Muscle of leg (tissue), 11 donors: Measurements from ENCODE around the gene FYB1. TPM values are rescaled to one million over a fixed set of nuclear protein-coding genes. Genes with fewer than 3 reads are reported as not detected.

Experiments
- DNase-seq: peaks from one replicate; pipeline ENCODE4 v3.0.0; 2013
- H3K27ac ChIP-seq: one replicate; pipeline ENCODE4 v1.5.1; 2013; ENCODE audit warnings: mild to moderate bottlenecking, low read length, control low read depth
- H3K27me3 ChIP-seq: one replicate; pipeline ENCODE4 v1.6.1; 2013; ENCODE audit warnings: low read length; ENCODE audit not compliant: control insufficient read depth, insufficient read depth
- H3K36me3 ChIP-seq: one replicate; pipeline ENCODE4 v1.6.1; 2013; ENCODE audit warnings: low read length; ENCODE audit not compliant: control insufficient read depth, insufficient read depth
- H3K4me1 ChIP-seq: one replicate; pipeline ENCODE4 v1.6.1; 2013; ENCODE audit warnings: low read length; ENCODE audit not compliant: control insufficient read depth, insufficient read depth
- H3K4me3 ChIP-seq: one replicate; pipeline ENCODE4 v1.5.1; 2013; ENCODE audit warnings: low read length, control low read depth
- H3K9me3 ChIP-seq: replicated peaks from 2 replicates; pipeline ENCODE4 v1.6.1; 2013; ENCODE audit warnings: low read depth, low read length; ENCODE audit not compliant: control insufficient read depth
- WGBS: methylation state at CpG from one replicate; pipeline ENCODE4 v1.1.5; 2013; ENCODE audit warnings: missing lambda C conversion rate; ENCODE audit not compliant: insufficient coverage; 5-methylcytosine and 5-hydroxymethylcytosine counted together
- polyA plus RNA-seq, 8 donors: library from polyadenylated mRNA; unstranded; fragments of 120-200 nt; gene quantifications; one replicate each; pipeline versions ENCODE4 v1.2.1 to v1.2.3, GENCODE V29; 2013; ENCODE audit warnings: inconsistent platforms in 1 of 8, low replicate concordance in 1 of 8; ENCODE audit not compliant: insufficient read length in 8 of 8, insufficient read depth in 1 of 8
- total RNA-seq: library from RNA; stranded (reverse); fragments of 120-200 nt; gene quantifications from one replicate; pipeline ENCODE4 v1.2.4, GENCODE V29; 2013

The FYB1 gene
- total and polyA plus RNA-seq, 9 donors = 1.4 to 3.0 (median 1.9) TPM

DNA sequence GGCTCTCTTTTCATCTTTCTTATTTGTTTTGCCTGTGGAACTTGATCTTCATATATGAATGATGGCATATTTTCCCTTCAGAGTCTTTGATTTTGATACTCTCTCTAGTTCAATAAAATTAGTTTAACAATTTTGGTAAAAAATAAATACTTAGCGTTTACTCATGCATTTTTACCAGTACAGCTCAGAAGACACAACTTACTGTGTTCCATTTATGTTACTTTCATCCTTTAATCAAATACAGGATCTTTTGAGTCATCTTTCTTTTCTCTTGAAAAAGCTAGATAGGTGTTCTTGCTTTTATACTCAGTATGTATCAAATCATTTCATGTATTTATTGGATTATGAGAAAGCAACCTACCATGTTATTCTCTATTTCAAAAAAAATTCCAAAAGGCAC, 98.0 kb downstream of the FYB1 start:
- no peak for DNase-seq
- no peak overlapping the region for H3K27ac ChIP-seq
- H3K4me1 ChIP-seq = no peaks in the 10 kb centered on the region
- no peak overlapping the region for H3K4me3 ChIP-seq
- WGBS = no CpG with 5 or more reads among the region's 1 CpG
- H3K36me3 ChIP-seq = no peaks in the 10 kb centered on the region
- no peaks in the 10 kb centered on the region for H3K27me3 ChIP-seq
- no peaks in the 10 kb centered on the region for H3K9me3 ChIP-seq

DNA sequence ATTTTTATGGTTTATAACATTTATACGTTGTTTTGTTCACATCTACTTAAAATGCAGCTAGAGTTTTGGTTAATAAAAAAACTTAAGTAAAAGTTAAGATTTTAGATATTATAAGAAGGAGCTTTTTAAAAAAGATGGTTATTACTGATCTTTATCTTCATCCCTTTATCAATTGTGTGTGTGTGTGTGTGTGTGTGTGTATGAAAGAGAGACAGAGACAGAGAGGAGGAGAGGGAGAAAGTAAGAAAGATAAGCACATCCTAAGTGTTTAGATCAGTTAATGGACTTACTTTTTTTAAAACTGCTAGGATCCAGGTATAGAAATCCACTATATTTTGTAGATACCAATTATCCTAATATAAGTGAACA, 99.3 kb downstream of the FYB1 start:
- Histone ChIP-seq H3K27ac (no peak overlapping the region), H3K4me3 (no peak overlapping the region), H3K27me3 (no peaks in the 10 kb centered on the region), H3K9me3 (no peaks in the 10 kb centered on the region), H3K36me3 (no peaks in the 10 kb centered on the region), H3K4me1 (no peaks in the 10 kb centered on the region)
- WGBS = no CpG with 5 or more reads among the region's 1 CpG
- no peak for DNase-seq

DNA sequence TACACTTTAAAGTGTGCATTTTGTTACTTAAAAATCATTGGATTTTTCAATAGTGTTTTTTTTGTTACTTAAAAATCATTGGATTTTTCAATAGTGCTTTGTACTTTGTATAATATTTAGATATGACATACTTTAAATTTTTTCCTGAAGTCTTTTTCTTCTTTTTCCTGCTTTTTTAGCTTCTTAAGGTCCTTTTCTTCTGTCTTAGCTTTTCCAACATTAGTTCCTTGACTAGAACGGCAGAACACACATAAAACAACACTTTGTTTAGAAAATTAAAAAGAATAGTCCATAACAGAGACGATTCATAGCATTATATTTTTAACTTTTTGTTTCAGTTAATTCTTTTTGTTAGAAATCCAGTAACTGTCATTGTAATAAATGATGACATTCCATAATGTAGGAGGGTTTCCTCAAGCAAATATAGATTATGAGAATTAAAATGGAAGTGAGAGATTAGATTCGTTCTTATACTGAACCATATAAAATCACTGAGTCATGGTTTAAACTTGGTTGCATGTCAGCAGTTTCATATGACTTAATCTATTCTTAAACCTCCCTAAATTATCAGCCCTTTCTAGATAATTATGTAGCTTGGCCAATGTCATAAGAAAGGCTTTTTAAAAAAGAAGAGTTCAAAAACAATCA, 99.8 kb downstream of the FYB1 start:
- DNase-seq = no peak
- no peaks in the 10 kb centered on the region for H3K27me3 ChIP-seq
- no peak overlapping the region for H3K27ac ChIP-seq
- H3K4me1 ChIP-seq = no peaks in the 10 kb centered on the region
- H3K4me3 ChIP-seq = no peak overlapping the region
- WGBS = no CpG with 5 or more reads among the region's 3 CpGs
- H3K36me3 ChIP-seq = no peaks in the 10 kb centered on the region
- H3K9me3 ChIP-seq = no peaks in the 10 kb centered on the region

DNA sequence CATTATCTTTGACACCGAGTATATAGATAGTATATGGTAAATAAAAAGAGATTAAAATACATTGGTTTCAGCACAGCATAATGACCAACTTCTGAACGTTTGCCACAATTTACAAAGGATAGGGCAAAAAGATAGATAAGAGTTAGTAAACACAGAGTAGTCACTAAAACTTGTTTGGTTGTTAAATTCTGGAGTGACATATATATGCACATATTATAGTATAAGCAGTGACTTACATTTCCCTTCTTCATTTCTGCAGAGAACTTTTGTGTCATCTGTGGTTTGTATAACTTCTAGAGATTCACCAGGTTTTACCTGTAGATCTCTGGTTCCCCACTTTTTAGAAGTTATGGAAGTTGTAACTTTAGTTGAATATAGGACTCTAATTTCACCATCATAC, 100.7 kb downstream of the FYB1 start:
- WGBS = no CpG with 5 or more reads among the region's 2 CpGs
- Histone ChIP-seq H3K4me3 (no peak overlapping the region), H3K9me3 (no peaks in the 10 kb centered on the region), H3K4me1 (no peaks in the 10 kb centered on the region), H3K36me3 (no peaks in the 10 kb centered on the region), H3K27ac (no peak overlapping the region), H3K27me3 (no peaks in the 10 kb centered on the region)
- no peak for DNase-seq

DNA sequence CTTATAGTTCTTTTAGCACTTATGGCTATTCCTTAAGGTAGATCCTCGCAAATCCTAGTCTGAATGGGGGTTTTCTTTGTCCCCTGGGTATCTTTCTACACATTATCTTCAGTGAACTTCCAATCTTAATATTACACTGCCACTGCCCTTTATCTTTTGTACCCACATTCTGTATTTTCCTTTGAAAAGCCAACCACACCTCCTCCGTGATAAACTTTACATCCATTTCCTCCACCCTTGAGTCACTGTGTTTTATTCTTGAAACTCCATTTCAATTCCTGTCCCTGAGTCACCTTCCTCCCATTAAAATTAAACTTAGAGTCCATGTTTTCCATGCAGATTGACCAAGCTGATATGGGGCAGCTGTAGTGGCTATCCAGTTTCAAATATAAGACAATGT, 102.0 kb downstream of the FYB1 start:
- Histone ChIP-seq H3K4me1 (no peaks in the 10 kb centered on the region), H3K9me3 (no peaks in the 10 kb centered on the region), H3K27me3 (no peaks in the 10 kb centered on the region), H3K36me3 (no peaks in the 10 kb centered on the region), H3K4me3 (no peak overlapping the region), H3K27ac (no peak overlapping the region)
- no peak for DNase-seq
- WGBS = 58% methylated on average over 1 of the region's 2 CpGs

DNA sequence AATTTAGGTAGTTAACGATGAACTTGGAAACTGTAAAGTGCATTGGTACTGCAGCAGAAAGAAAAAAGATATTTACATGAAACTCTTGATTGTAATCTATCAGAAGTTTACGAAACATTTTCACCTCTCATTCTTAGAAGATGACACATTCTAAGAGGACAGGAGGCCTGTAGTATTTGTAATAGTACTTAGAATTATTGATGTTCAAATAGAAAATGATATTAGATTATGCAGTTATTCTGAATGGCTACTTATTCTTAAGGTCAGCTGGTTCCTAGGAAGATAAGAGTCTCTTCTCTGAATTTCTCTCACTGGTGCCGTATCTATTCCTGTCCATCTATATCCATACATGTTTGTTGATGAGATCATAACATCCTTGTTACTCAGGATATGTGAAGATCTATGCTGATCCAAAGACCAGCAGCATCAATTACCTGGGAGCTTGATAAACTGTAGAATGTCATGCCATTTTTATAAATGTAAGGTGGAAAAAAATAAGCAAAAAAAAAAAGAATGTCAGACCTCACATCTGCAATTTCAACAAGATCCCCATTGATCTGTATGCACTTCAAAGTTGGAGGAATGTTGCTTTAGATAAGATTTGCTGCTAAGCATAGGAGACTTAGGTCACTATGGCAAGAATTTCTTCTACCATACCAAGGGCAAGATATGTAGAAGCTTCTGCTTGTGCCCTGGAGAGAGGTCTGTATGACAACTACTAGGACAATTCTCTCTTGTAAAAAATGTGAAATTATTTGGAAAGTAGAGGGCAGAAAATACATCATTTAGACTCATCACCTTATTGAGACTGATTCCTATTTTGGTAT, 102.8 kb downstream of the FYB1 start:
- Histone ChIP-seq H3K9me3 (no peaks in the 10 kb centered on the region), H3K4me1 (no peaks in the 10 kb centered on the region), H3K36me3 (no peaks in the 10 kb centered on the region), H3K4me3 (no peak overlapping the region), H3K27me3 (no peaks in the 10 kb centered on the region), H3K27ac (no peak overlapping the region)
- no peak for DNase-seq
- WGBS = no CpG with 5 or more reads among the region's 3 CpGs

DNA sequence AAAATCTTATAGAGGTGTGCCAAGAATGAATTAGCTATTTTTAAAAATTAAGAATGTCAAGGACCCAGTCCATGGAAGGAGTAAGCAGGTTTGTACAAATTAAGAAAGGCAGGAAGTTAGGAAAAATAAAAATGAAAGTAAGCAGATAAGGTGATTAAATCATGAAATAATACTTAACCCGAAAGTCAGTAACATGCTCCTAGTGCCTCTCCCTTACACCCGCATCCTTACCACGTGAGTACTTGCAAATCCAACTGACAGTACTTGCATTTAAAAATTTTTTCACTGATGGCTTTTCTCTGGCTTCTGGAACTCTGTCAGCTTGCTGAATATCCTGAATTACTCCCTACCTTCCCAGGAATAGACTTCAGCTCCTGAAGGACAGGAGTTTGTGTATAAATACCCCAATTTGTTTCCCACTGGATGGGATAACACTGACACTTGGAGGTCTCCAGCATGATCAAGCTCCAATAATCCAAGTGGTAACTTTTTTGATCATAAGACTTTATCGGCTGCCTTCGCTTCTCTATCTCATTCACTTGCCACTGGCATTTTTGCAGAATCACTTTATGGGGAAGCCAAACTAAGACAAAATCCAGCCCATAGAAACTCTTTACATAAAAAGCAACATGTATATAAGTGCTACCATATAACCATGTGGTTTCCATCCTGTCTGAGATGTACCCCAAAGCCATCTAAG, 103.6 kb downstream of the FYB1 start:
- H3K27ac ChIP-seq = no peak overlapping the region
- WGBS = 75% methylated on average over 2 of the region's 5 CpGs

DNA sequence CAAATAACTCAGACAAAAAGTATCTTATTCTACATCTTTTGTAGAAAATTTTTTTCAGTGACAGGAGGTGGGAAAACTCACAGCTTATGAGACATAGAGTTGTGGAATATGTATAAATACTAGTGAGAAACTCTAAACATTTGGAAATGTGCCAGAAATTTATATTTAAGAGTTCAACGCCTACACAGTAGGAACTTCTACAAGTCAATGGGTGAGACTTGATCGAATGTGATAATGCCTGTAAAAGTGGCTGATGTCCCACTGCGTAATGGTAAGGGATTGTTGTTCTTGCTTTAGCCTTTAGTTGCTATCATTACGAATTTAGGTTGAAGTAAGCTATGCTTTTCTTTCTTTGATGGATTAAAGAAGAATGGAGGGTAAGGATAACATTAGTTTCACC, 105.2 kb downstream of the FYB1 start:
- DNase-seq = no peak
- Histone ChIP-seq H3K27ac (no peak overlapping the region), H3K36me3 (no peaks in the 10 kb centered on the region), H3K27me3 (no peaks in the 10 kb centered on the region), H3K4me3 (no peak overlapping the region), H3K9me3 (no peaks in the 10 kb centered on the region), H3K4me1 (no peaks in the 10 kb centered on the region)
- 93% methylated on average over 2 of the region's 4 CpGs for WGBS

More for the DNA sequence above, 103.6 kb downstream of the FYB1 start:
- Histone ChIP-seq H3K9me3 (no peaks in the 10 kb centered on the region), H3K36me3 (no peaks in the 10 kb centered on the region), H3K4me3 (no peak overlapping the region), H3K4me1 (no peaks in the 10 kb centered on the region), H3K27me3 (no peaks in the 10 kb centered on the region)
- DNase-seq = no peak

DNA sequence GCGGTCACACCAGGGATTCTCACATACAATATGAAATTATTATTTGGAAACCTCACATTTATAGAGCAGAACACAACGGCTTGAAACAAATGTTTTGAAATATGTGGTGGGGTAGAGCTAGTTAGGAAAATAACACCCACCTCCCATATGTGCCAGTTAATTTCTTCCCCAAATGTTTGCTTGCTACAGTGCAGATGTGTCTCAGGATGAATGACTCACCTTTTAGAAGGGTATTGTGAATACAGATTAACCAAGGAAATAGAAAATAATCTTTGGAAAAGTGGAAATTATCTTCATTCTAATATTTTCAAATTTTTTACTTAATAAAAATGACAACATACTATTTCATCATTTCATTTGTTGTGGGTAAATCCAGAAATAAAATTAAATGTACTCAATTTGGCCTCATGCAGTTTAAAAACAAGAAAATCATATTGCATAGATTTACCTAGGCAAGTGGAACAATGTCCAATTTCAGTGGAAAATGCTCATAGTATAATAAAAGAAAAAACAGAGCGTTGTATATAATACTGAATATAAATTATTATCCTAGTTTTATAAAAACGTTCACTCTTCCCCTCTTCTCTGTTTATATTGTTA, 105.9 kb downstream of the FYB1 start:
- DNase-seq = no peak
- no peaks in the 10 kb centered on the region for H3K9me3 ChIP-seq
- no peaks in the 10 kb centered on the region for H3K36me3 ChIP-seq
- H3K4me3 ChIP-seq = no peak overlapping the region
- no peak overlapping the region for H3K27ac ChIP-seq
- H3K27me3 ChIP-seq = no peaks in the 10 kb centered on the region
- H3K4me1 ChIP-seq = no peaks in the 10 kb centered on the region
- WGBS = no CpG with 5 or more reads among the region's 4 CpGs

DNA sequence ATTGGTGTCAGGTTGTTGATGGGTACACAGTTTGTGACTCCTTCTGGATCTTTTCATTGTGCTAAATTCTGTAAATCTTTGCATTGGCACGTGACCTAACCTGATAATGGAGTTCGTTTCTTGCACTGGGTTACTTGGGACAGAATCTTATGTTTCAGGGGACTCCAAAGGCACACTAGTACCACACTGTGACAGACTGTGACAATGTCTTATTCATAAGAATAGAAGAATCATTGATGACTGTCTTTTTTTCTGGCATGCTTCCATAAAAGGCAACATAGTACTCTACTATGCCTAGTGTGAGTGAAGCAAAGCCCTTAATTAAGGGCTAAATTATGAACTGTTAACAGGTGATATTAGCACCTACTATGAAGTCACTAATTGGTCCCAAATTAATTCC, 109.8 kb downstream of the FYB1 start:
- 80% methylated on average over 1 of the region's 2 CpGs for WGBS
- H3K4me3 ChIP-seq = no peak overlapping the region
- H3K27me3 ChIP-seq = no peaks in the 10 kb centered on the region
- no peaks in the 10 kb centered on the region for H3K9me3 ChIP-seq
- no peaks in the 10 kb centered on the region for H3K4me1 ChIP-seq
- H3K36me3 ChIP-seq = no peaks in the 10 kb centered on the region
- H3K27ac ChIP-seq = no peak overlapping the region
- no peak for DNase-seq
